CD4-positive, CD25-positive, alpha-beta regulatory T cell (primary cell): Measurements from ENCODE around the gene USP31. TPM values are rescaled to one million over a fixed set of nuclear protein-coding genes. Genes with fewer than 3 reads are reported as not detected.

Experiments used
- ATAC-seq, 2 donors: fragments of 150-1000 bp; cut with Tn5 transposase; one replicate each; pipeline ENCODE4 v1.10.0; 2021; ENCODE audit warnings: low read depth in 2 of 2, moderate number of reproducible peaks in 2 of 2, moderate library complexity in 1 of 2
- DNase-seq, 3 donors: peaks; one replicate each; pipeline versions ENCODE4 v3.0.0 to v3.0.0-alpha.2; 2012 to 2022; ENCODE audit warnings: mixed read lengths in 1 of 3
- H3K27ac ChIP-seq: one replicate; pipeline ENCODE4 v1.7.0; 2013; ENCODE audit warnings: mild to moderate bottlenecking, low read length; ENCODE audit not compliant: insufficient read depth, poor library complexity, severe bottlenecking
- H3K27me3 ChIP-seq: one replicate; pipeline ENCODE4 v1.7.0; 2013; ENCODE audit warnings: low read length; ENCODE audit not compliant: control insufficient read depth, insufficient read depth
- H3K36me3 ChIP-seq: one replicate; pipeline ENCODE4 v1.7.0; 2013; ENCODE audit warnings: mild to moderate bottlenecking, low read length, moderate library complexity; ENCODE audit not compliant: control insufficient read depth, insufficient read depth
- H3K4me1 ChIP-seq: 2 replicates; pipeline ENCODE4 v1.7.0; 2013; ENCODE audit warnings: mild to moderate bottlenecking, low read length; ENCODE audit not compliant: insufficient read depth, control insufficient read depth, poor library complexity, severe bottlenecking
- H3K4me3 ChIP-seq: one replicate; pipeline ENCODE4 v1.7.0; 2013; ENCODE audit warnings: low read depth, mild to moderate bottlenecking, low read length, moderate library complexity
- H3K9me3 ChIP-seq, 2 experiments: 1 replicate in 1 of 2; 2 replicates in 1 of 2; pipeline ENCODE4 v1.7.0; 2013; ENCODE audit warnings: low read length in 2 of 2, mild to moderate bottlenecking in 1 of 2, moderate library complexity in 1 of 2; ENCODE audit not compliant: control insufficient read depth in 2 of 2
- H3K27ac Mint-ChIP-seq, 3 donors: one replicate each; pipeline ENCODE4 v1.8.0; 2020 to 2022; ENCODE audit warnings: mild to moderate bottlenecking in 3 of 3, mixed read lengths in 3 of 3, moderate library complexity in 2 of 3
- H3K27me3 Mint-ChIP-seq: one replicate; pipeline ENCODE4 v1.8.0; 2022; ENCODE audit warnings: mild to moderate bottlenecking, mixed read lengths
- H3K36me3 Mint-ChIP-seq: one replicate; pipeline ENCODE4 v1.8.0; 2020; ENCODE audit warnings: mixed read lengths
- H3K4me1 Mint-ChIP-seq, 4 donors: one replicate each; pipeline ENCODE4 v1.8.0; 2020 to 2022; ENCODE audit warnings: mixed read lengths in 4 of 4, mild to moderate bottlenecking in 1 of 4
- H3K4me3 Mint-ChIP-seq, 4 donors: one replicate each; pipeline ENCODE4 v1.8.0; 2020 to 2022; ENCODE audit warnings: mild to moderate bottlenecking in 4 of 4, mixed read lengths in 4 of 4, moderate library complexity in 3 of 4
- H3K9me3 Mint-ChIP-seq, 7 donors: one replicate each; pipeline ENCODE4 v1.8.0; 2020 to 2022; ENCODE audit warnings: mixed read lengths in 7 of 7, mild to moderate bottlenecking in 3 of 7, moderate library complexity in 2 of 7
- polyA plus RNA-seq, 4 donors: library from polyadenylated mRNA; unstranded; fragments of 300-500 nt; fragmentation: Illumina TruSeq; gene quantifications; one replicate each; pipeline ENCODE4 v1.2.3, GENCODE V29; 2021
- total RNA-seq: library from RNA; stranded (reverse); gene quantifications from one replicate; pipeline ENCODE4 v1.2.3, GENCODE V29; 2022

Gene USP31
- total and polyA plus RNA-seq, 5 donors from 2014 or later: 0.13 to 4.2 (median 0.40) TPM

DNA sequence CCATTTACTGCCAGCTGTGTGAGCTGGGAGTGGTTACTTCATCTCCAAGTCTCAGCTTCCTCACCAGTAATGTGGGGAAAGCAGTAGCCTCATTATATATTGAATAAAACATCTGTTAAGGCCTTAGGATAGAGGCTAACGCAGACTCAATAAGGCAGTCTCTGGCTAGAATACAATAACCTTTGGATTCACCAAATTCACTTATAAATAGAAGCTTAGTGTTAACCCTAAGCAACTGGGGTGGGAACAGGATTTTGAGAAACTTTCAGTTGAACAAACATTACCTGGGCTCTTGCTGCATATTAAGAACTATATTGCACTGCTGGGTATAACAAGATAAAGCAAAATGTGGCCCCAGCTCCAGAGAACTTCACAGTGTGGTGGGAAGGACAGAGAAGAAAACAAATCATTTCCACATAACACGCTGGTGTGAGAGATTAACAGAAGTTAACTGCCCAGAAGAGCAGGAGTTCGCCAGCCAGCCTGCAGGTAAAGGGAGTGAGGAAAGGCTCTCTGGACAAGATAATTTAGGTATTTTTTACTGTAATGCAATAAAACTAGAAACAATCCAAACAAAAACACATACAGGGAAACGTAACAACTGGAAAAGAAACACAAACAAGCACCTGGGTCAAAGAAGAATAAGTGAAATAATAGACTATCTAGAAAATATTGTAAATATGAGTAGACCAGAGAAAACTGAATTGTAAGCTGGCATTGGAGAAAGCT lies 57.0 kb downstream of the USP31 start:
- Histone ChIP-seq H3K4me1 (no peaks in the 10 kb centered on the region), H3K27me3 (no peaks in the 10 kb centered on the region), H3K9me3 (no peaks in the 10 kb centered on the region), H3K4me3 (no peak overlapping the region), H3K36me3 (peaks cover 4% of the 10 kb centered on the region), H3K27ac (no peak overlapping the region)
- no peak overlapping the region for H3K4me3 Mint-ChIP-seq
- peaks cover 10 to 26% (median 23%) of the 10 kb centered on the region in 4 donors for H3K4me1 Mint-ChIP-seq
- H3K27ac Mint-ChIP-seq: no peak overlapping the region
- H3K9me3 Mint-ChIP-seq: peaks cover 0 to 2% (median 0%) of the 10 kb centered on the region in 7 donors
- ATAC-seq (no peak), DNase-seq (no peak)
- H3K36me3 Mint-ChIP-seq: peaks cover 53% of the 10 kb centered on the region
- H3K27me3 Mint-ChIP-seq: no peaks in the 10 kb centered on the region

DNA sequence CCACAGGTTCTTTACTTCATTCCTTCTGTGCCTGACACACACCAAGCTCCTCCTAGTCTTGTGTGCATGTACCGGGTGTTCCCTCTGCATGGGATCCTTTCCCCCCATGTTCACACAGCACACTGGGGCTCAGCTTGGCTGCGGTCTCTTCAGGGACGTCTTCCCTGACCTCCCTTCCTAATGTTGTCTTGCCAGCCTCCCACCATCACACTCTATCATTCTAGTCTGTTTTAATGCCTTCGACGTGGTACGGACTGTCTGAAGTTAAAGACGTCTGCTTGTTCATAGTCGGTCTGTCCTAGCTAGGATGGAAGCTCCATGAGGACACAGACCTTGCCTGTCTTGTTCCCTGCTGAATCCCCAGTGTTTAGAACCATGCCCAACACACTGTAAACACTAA lies 60.1 kb downstream of the USP31 start:
- Histone ChIP-seq H3K4me3 (no peak overlapping the region), H3K9me3 (no peaks in the 10 kb centered on the region), H3K27me3 (no peaks in the 10 kb centered on the region), H3K27ac (no peak overlapping the region), H3K4me1 (no peaks in the 10 kb centered on the region), H3K36me3 (peaks cover 7% of the 10 kb centered on the region)
- Mint-ChIP-seq H3K27ac (no peak overlapping the region), H3K36me3 (peaks cover 46% of the 10 kb centered on the region), H3K4me3 (no peak overlapping the region), H3K9me3 (peaks cover 0 to 2% (median 0%) of the 10 kb centered on the region in 7 donors), H3K4me1 (peaks cover 0 to 11% (median 2%) of the 10 kb centered on the region in 4 donors), H3K27me3 (no peaks in the 10 kb centered on the region)
- ATAC-seq (no peak), DNase-seq (no peak)

DNA sequence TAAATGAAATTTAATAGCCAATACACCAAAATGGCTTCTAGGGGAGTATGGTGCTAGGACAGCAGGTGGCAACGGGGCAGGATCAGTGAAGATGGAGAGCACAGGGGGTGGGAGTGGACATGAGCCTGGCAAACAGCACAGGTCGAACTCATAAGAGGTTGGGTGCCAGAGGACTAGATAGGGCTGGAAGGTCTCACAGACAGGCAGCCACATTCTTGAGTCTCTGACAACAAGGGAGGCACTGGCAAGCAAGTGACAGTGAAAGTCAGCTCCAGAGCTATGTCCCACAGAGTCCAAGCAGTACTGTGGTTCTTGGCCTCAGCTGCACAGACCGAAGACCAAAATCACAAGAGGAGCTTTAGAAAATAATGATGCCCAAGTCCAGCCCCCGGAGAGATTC lies 61.2 kb downstream of the USP31 start:
- H3K36me3 ChIP-seq: peaks cover 7% of the 10 kb centered on the region
- ATAC-seq: no peak
- peaks cover 0 to 11% (median under 1%) of the 10 kb centered on the region in 4 donors for H3K4me1 Mint-ChIP-seq

DNA sequence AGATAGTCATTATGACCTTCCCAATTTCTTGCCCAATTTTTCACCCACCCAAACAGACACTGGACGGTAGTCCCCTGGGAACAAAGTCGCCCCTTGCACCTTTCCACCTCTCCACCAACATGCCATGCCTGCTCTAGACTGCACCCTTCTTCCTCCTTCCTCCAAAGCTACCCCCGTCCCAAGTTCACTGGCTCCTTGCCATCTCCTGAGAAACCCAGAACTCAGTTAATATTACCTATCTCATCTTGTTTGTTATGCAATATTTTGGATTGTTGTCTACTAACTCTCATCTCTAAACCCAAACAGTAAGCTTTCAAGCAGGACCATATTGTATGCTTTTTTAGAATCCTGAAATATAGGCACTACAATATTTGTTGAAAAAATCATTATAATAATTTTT lies 63.3 kb downstream of the USP31 start:
- peaks cover 0 to 2% (median 0%) of the 10 kb centered on the region in 7 donors for H3K9me3 Mint-ChIP-seq
- peaks cover 0 to 6% (median 0%) of the 10 kb centered on the region in 4 donors for H3K4me1 Mint-ChIP-seq
- no peaks in the 10 kb centered on the region for H3K27me3 Mint-ChIP-seq
- ATAC-seq (no peak), DNase-seq (no peak)
- Histone ChIP-seq H3K27ac (no peak overlapping the region), H3K27me3 (no peaks in the 10 kb centered on the region), H3K4me3 (no peak overlapping the region), H3K36me3 (peaks cover 9% of the 10 kb centered on the region), H3K4me1 (no peaks in the 10 kb centered on the region), H3K9me3 (no peaks in the 10 kb centered on the region)
- no peak overlapping the region for H3K27ac Mint-ChIP-seq
- H3K36me3 Mint-ChIP-seq: peaks cover 36% of the 10 kb centered on the region
- H3K4me3 Mint-ChIP-seq: no peak overlapping the region

More for the DNA sequence above, 61.2 kb downstream of the USP31 start:
- no peak for DNase-seq
- Histone ChIP-seq H3K9me3 (no peaks in the 10 kb centered on the region), H3K27me3 (no peaks in the 10 kb centered on the region), H3K27ac (no peak overlapping the region), H3K4me3 (no peak overlapping the region), H3K4me1 (no peaks in the 10 kb centered on the region)
- H3K9me3 Mint-ChIP-seq: peaks cover 0 to 2% (median 0%) of the 10 kb centered on the region in 7 donors
- H3K4me3 Mint-ChIP-seq: no peak overlapping the region
- peaks cover 42% of the 10 kb centered on the region for H3K36me3 Mint-ChIP-seq
- H3K27ac Mint-ChIP-seq: peak overlapping the region in 1 of 3 donors; percentile 18
- H3K27me3 Mint-ChIP-seq: no peaks in the 10 kb centered on the region

DNA sequence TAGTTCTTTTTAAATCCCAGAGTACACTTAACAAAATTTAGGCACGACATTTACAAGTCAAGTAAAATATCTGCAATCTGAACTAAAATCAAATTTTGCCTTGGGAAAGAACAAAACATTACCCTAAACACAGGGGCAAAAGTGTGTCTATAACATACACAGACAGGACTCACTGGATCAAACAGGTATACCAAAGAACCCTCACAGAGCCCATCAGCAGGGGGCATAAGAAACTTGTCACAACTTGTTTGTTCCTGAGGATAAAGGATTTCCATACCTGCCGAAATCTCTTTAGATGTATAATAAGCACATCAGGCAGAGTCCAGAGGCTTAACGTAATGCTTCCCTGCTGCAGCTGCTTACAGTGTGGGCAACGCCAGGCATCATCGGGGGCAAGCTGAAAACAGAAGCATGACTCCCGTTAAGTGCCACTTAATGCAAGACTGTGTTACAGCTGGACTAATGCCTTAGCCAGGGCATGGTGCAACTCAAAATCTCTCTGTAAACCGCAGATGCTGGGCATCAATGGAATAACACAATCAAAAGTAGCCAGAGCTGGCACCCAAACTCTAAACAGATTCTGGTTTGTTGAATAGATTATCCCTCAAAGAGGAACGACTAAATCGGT lies 67.0 kb downstream of the USP31 start:
- Histone ChIP-seq H3K4me3 (no peak overlapping the region), H3K27ac (no peak overlapping the region), H3K9me3 (no peaks in the 10 kb centered on the region), H3K4me1 (no peaks in the 10 kb centered on the region), H3K36me3 (peaks cover 6% of the 10 kb centered on the region), H3K27me3 (no peaks in the 10 kb centered on the region)
- no peaks in the 10 kb centered on the region for H3K27me3 Mint-ChIP-seq
- H3K9me3 Mint-ChIP-seq: no peaks in the 10 kb centered on the region
- H3K27ac Mint-ChIP-seq: no peak overlapping the region
- no peak for DNase-seq
- ATAC-seq: no peak
- H3K4me1 Mint-ChIP-seq: peaks cover 0 to 4% (median 0%) of the 10 kb centered on the region in 4 donors
- peaks cover 40% of the 10 kb centered on the region for H3K36me3 Mint-ChIP-seq
- no peak overlapping the region for H3K4me3 Mint-ChIP-seq

DNA sequence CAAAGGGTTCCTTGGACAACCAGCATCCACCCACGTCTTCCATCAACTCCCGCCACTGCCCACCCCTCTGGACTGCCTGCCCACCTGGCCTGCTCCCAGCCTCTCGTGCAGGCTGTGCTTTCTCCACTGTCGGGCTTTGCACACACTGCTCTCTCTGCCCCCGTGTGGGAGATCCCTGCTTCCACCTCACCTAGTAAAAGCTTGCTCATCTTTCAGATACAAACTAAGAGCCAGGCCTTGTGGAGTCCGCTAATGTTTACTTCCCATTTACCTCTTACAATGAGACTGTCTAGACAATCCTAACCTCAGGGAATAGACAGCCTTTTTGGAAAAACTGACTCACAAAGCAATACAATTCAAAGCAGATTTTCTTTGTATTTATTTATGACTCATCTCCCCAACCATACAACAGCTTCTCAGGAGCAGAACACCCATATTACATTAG lies 67.6 kb downstream of the USP31 start:
- no peaks in the 10 kb centered on the region for H3K27me3 Mint-ChIP-seq
- peaks cover 0 to 4% (median 0%) of the 10 kb centered on the region in 4 donors for H3K4me1 Mint-ChIP-seq
- ATAC-seq (no peak), DNase-seq (no peak)
- H3K27ac ChIP-seq: no peak overlapping the region
- H3K9me3 ChIP-seq: no peaks in the 10 kb centered on the region
- H3K4me3 Mint-ChIP-seq: no peak overlapping the region
- H3K36me3 Mint-ChIP-seq: peaks cover 44% of the 10 kb centered on the region
- no peak overlapping the region for H3K4me3 ChIP-seq
- no peaks in the 10 kb centered on the region for H3K4me1 ChIP-seq
- H3K27ac Mint-ChIP-seq: no peak overlapping the region
- peaks cover 6% of the 10 kb centered on the region for H3K36me3 ChIP-seq
- no peaks in the 10 kb centered on the region for H3K27me3 ChIP-seq
- H3K9me3 Mint-ChIP-seq: no peaks in the 10 kb centered on the region

DNA sequence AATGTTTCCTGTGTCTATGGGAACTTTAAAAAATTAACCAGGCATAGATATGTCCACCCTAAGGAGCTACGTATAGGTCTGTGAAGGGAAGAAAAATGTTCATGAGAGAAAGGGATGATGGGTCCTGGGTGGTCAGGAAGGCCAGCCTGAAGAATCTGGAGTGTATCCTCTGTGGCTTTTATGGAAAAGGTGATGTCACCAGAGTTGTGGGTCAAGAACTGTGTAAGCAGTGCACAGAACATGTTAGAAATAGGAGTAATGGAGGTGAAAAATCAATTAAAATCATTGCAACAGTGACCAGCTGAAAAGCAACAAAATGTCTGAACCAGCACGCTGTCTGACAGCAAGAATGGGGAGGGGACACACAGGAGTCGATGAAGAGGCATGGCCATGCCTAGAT lies 68.5 kb downstream of the USP31 start:
- Histone ChIP-seq H3K4me3 (no peak overlapping the region), H3K36me3 (peaks cover 6% of the 10 kb centered on the region), H3K4me1 (no peaks in the 10 kb centered on the region), H3K9me3 (no peaks in the 10 kb centered on the region), H3K27ac (no peak overlapping the region), H3K27me3 (no peaks in the 10 kb centered on the region)
- no peaks in the 10 kb centered on the region for H3K27me3 Mint-ChIP-seq
- no peak overlapping the region for H3K4me3 Mint-ChIP-seq
- H3K27ac Mint-ChIP-seq: peak overlapping the region in 1 of 3 donors; percentile 12
- ATAC-seq (no peak), DNase-seq (no peak)
- no peaks in the 10 kb centered on the region for H3K9me3 Mint-ChIP-seq
- peaks cover 0 to 4% (median 0%) of the 10 kb centered on the region in 4 donors for H3K4me1 Mint-ChIP-seq
- H3K36me3 Mint-ChIP-seq: peaks cover 45% of the 10 kb centered on the region
